HEK293 (cell line): Measurements from ENCODE around the gene GSC.

Source experiments
- REST ChIP-seq: fragments of 450-650 bp; formaldehyde crosslinking; IDR thresholded peaks from 2 replicates; pipeline ENCODE4 v1.5.1; 2016; ENCODE audit warnings: missing biosample characterization, missing genetic modification characterization
- ZNF239 ChIP-seq: fragments of 450-650 bp; formaldehyde crosslinking; IDR thresholded peaks from 2 replicates; pipeline ENCODE4 v1.5.1; 2016; ENCODE audit warnings: missing biosample characterization, missing genetic modification characterization
- ZNF473 ChIP-seq: fragments of 450-650 bp; formaldehyde crosslinking; IDR thresholded peaks from 2 replicates; pipeline ENCODE4 v1.5.1; 2017; ENCODE audit warnings: missing biosample characterization, missing genetic modification characterization

- TF ChIP-seq ZNF473 (tag by site-specific recombination) (no peak), REST (no peak), ZNF239 (tag by site-specific recombination) (no peak)
Measured at GRCh38 chr14:94787655-94788054, 17.7 kb upstream of the GSC start.
